ENCODE measurements around the gene GRIA4.

The GRIA4 gene

DNA sequence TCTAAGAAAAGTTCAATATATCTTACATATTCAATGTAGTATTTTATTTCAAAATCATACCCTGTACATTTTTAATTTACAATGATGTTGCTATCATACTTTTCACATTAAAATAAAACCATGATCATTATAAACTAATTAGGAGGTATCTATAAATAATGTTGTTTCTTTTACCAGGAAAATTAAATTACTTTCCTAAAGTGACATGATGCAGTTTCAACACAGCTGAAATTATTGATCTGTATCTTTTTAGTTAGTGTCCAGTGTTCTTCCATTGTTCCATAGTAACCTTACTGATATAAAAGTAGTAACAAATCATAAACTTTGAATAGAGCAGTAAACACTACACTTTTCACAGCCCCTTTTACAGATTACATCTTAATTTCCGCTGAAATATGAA, 29.7 kb downstream of the GRIA4 start:
- no peak for DNase-seq

DNA sequence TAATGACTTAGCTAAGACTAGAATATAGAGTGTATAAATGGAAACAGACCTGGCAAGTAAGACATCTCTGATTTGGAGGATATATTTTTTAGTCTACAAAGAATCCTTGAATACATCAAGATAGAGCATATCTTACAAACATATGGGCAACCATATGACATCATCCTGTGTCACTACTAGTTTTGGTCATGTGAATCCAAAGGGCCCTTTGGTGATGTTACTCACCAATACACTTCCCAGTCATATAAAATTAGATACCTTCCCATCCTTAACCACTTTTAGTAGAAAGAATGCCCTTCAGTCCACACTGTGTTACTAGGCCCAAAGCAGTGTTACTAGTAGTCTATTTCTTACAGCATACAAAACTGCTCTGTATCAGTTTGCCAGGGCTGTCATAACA, 31.6 kb downstream of the GRIA4 start:
- no peak for DNase-seq

- DNase-seq = no peak
Measured at GRCh38 chr11:105642870-105643269, 33.0 kb downstream of the GRIA4 start.

DNA sequence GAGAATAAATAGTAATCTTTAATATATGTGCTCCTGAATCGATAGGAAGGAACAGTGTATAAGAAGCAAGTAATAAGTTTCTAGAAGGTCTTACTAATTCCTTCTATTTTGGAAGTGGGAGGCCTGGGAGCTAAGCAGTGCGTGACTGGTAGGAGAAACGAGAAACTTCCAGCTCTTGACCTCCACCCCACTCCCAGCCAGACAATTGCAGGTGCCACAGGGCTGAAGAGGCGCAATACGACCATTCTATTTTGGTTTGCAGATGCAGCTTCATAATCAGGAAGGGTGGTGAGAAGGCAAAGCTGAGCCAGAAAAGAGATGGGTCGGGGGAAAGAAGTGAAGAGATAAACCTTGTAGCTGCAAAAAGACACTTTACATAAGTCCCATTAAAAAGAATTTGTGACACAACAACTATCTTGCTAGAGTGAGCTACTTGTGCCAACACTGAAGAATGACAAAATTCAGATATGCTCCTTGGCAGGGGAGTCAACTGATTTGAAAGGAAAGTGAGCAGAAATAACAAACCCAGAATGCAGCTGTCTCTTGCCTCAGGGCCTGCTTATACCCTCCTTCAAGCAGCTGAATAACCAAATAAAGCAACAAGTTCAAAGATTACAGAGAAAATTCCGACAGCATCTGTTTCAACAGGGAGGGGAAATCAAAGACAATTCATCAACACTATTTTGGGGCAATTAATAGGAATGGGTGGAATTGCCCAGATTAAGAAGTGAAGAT, 35.1 kb downstream of the GRIA4 start:
- DNase-seq = no peak

DNA sequence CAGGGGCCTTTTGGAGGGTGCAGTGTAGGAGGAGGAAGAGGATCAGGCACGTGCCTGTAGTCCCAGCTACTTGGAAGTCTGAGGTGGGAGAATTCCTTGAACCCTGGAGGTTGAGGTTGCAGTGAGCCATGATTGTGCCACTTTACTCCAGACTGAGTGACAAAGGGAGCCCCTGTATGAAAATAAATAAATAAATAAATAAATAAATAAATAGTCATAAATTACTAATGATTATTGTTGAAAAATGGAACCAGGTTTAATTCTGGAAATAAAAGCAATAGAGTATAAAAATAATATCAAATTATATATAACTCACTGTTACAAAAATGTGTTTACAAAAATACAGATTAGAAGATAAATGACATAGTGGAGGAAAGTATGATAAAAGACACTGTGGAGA, 37.9 kb downstream of the GRIA4 start:
- DNase-seq = no peak

DNA sequence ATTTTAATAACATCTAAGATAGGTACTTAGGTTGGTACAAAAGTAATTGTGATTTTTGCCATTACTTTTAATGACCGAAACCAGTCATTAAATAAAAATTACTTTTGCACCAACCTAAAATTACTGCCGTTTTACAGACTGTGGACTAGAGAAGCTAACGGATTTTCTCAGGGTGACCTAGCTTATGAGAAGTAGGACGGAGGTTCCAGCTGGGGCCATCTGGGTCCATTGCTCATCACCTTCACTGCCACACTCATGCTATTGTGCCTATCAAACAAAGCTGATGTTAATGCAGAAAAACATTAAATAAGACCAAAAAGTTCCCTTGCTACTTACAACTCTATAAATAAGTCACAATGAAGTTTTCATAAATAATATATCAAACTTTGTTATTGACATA, 38.9 kb downstream of the GRIA4 start:
- no peak for DNase-seq

DNA sequence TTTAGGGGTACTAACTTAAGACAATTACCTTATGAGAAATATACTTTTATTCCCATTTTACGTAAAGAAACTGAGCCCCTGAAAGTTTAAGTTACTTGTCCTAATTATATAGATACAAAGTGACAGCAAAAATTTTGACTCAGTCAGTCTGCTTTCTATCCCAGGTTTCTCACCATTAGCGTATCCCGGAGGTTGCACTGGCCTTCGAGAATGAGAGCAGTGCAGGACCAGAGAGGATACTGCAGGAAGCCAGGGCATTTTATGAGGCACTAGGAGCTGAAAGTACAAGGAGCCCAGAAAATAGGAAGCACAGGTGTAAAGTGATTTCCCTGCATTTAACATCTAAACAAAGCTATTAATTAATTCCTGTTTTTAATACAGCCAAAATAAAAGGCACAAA, 55.4 kb downstream of the GRIA4 start:
- no peak for DNase-seq

GRCh38 chr11:105667441-105667840, 57.6 kb downstream of the GRIA4 start:
- DNase-seq = no peak

- DNase-seq = no peak
Measured at GRCh38 chr11:105670811-105671210, 60.9 kb downstream of the GRIA4 start.

- DNase-seq = no peak
Measured at GRCh38 chr11:105673089-105673488, 63.2 kb downstream of the GRIA4 start.

DNA sequence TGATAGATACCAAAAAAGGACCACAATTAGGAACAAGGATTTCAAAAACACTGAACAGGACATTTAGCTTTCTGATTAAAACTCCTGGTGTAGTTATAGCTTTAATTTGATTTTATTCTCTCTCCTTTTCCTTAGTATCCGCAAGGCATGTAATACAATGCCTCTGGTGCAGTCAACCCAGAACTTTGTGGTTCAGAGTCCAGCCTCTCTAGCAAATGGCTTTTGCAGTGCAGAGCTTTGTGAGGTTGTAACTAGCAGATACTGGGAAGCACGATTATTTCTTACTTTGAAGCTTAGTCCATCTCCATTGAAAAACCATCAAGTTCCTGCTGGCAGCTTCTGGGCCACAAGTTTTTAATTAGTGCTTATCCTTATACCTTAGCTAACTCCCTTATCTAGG, 79.8 kb downstream of the GRIA4 start:
- no peak for DNase-seq

DNA sequence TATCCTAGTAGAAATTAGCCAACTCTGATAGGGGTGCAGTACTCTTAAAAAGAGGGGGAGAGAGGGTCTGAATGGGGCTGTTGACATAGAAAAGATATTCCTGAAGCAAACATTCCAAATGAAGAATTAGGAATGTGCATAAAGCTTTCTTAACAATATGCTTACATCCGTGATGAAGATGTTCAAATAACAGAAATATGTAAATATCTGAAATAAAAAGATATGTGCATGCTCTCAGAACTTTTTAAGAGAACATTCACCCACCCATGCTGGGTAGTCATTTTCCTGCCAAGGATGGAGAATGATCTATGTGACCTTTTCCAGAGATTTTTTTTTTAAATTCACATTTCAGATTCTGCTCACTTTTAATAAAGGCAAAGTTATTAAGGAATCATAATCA, 80.6 kb downstream of the GRIA4 start:
- no peak for DNase-seq

DNA sequence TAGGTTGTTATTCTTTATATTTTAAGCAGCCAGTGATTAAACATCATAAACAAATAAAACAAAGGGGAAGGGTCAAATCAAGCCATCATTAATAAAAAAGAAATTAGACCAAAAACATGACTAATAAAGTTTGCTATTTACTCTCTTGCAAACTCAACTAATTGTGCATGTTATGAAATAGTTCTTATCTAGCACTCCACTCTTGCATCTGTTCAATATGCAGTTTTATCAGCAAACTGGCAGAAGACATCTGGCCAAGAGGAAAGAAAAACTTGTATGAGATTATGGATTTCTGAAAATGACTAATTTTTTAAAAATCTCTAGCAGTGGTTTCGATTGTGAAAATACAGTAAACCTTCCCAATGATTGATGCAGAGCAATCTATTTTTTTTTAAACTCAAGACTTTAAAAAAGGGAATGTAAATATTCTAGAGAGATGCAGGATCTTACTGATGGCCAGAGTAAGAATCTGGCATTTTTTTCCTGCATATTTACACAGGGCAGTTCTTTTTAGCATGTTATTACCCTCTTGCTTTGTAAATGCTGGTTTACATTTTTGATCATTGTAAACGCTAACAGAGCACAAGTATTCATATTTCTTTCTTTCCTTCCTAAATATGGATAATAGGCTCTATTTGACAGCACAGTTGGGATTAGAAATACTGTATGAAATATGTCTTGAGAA, 83.3 kb downstream of the GRIA4 start:
- DNase-seq = no peak

- no peak for DNase-seq
Measured at GRCh38 chr11:105696000-105696399, 86.1 kb downstream of the GRIA4 start.

DNA sequence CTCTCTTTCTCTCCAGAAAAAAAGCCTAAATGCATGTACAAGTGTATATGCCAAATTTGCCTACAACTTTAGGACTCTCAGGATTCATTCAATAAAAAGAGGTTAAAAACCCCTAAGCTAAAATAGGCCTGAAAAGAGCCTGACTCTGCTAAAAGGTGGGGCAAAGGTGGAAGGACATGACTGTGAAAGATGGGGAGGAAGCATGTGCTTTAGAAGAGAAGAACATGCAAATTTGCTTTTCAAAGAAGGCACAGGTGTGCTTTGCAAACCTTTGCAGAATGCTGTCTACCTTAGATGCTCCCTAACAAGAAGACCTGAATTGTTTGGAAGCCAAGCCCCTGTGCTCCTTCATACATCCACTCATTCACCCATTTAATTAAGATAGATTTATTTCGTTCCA, 87.4 kb downstream of the GRIA4 start:
- no peak for DNase-seq

DNA sequence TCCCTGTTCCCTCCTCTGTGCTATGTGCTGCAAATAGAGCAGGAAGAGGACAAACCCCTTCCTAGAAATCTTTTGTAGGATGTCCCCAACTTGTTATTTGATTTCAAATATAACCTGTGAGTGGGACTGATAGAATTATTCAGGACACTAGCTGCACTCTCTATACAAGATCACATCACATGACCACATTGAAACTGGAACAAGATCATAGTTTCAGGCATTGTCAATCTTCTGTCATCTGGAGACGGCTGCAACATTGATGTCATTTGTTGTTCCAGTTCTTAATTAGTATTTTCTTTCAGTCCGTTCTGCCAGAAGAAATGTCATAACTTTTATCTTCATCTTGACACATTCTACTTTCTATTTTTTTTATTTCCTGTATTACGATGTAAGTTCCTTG, 89.3 kb downstream of the GRIA4 start:
- DNase-seq = no peak

DNA sequence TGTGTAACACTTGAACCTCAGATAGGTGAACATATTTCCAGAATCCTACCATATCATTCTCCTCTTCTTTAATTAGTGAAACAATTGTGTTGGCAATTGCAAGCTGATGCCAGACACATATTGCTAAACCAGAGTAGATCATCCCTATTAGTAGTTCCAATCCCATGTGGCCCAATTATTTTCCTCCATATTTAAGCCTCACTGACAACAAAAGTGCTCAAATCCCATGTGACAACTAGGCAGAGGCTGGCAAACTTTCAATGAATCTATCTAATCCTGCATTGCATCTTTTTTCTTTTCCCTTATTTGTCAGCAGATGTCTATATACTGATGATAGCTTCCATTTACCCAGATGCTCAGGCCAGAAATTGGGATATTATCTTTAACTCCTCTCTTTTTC, 90.4 kb downstream of the GRIA4 start:
- no peak for DNase-seq

- DNase-seq = no peak
Measured at GRCh38 chr11:105701098-105701497, 91.2 kb downstream of the GRIA4 start.

DNA sequence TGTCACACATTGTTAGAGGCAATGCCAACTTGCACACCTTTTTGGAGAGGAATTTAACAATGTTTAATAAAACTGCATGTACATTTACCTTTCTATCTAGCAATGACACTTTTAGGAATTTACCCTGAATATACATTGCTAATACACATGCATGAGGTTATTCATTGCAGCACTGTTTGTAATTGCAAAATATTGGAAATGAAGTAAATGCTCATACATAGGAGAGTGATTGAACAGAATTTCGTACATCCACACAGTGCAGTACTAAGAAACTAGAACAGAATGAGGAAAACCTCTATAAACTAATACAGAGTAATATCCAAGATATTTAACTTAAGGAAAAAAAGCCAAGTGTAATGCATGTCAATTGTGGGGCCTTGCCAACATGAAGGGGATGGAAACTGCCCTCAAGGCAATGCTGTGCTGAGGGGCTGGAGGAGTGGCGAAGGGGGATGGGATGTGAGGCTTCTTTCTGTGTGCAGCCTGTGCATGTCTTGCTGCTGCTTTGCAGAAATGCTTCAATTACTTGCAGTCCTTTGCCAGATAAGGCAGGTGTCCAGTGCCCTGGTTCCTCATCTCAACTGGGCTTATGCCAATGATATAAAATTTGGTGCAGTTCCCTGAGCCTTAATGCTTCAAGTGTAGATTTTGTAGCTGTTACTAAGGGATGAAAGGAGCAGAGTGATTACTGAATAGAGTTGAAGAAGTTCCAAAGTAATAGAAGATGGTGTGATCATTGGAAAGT, 96.1 kb downstream of the GRIA4 start:
- DNase-seq = no peak

- DNase-seq = no peak
Measured at GRCh38 chr11:105713106-105713505, 103.2 kb downstream of the GRIA4 start.

- no peak for DNase-seq
Measured at GRCh38 chr11:105713696-105714095, 103.8 kb downstream of the GRIA4 start.

DNA sequence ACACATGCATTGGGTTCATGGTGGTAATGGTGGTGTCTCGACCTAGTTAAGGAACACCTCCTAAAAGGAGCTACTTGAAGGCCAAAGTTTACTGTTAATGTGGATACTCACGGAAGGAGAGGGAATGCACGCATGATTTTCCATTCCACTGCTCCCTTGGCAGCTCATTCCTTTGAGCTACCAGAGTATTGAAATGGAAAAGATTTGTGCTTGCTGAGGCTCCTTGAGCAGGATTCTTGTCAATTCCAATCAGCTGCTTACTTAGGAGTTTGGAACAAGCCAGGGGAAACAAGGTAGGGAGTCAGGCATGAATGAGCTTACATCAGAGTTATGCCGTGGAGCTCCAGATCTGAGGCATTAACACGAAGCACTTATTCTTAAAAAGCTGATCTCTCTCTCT, 108.8 kb downstream of the GRIA4 start:
- no peak for DNase-seq

DNA sequence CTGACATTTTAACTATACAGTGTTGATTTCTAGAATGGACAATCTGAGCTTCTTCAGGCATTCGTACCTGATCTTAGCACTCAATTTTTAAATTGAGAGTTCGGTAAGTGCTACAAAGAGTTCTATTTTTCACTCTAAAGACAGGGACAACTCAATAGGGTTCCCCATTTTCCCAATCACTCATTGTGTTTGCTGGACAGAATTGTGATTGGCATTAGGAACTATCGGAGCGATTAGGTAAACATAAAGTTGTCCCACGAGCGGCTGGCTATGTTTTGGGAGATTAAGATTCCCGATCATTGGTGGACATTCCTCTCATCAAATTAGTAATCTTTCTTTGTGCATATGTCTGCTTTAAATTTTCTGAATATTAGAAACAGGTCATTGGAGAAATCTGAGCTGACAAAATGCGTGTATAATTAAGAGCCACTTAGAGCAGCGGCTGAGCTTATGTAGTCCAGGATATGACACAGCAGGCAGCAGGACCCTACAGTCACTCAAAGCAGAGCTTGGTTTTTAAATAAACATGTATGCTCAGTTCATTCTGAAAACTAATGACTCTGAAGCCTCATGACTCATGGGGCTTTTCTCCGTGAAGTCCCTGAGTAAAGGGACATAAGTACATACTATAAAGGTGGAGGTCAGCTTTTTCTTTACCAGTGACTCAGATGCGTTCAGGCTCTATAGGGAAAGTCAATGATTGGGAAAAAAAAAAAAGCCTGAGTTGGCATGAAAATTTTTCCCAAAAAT, 109.4 kb downstream of the GRIA4 start:
- no peak for DNase-seq
